Stimulated activated naive B cell treated with anti-CD40 and anti-IgM and Interleukin-4, amounts not matched to agents 10 μg/mL and 1 μg/mL and 100 μg/mL, for 72 hours (primary cell): ENCODE data around the gene CFLAR.
A peak's percentile ranks its signal among the peaks of the same experiment; 100 is the strongest.
"Not testable (repeated sequence)": the region's sequence is repeated elsewhere in the genome, so short reads cannot be mapped to it uniquely, and the experiment has no call there.

ENCODE experiments used
- ATAC-seq, 2 donors: fragments of 150-1000 bp; cut with Tn5 transposase; replicated peaks; 2 replicates each; pipeline ENCODE4 v1.10.0; 2021; ENCODE audit warnings: moderate library complexity in 1 of 2
- DNase-seq: peaks from one replicate; pipeline ENCODE4 v3.0.0; 2021
- H3K27ac Mint-ChIP-seq: one replicate; pipeline ENCODE4 v1.8.0; 2022; ENCODE audit warnings: mild to moderate bottlenecking, mixed read lengths
- H3K27me3 Mint-ChIP-seq, 2 donors: one replicate each; pipeline ENCODE4 v1.8.0; 2022; ENCODE audit warnings: mixed read lengths in 2 of 2
- H3K36me3 Mint-ChIP-seq, 2 donors: one replicate each; pipeline ENCODE4 v1.8.0; 2022; ENCODE audit warnings: mixed read lengths in 2 of 2, mild to moderate bottlenecking in 1 of 2
- H3K4me1 Mint-ChIP-seq, 2 donors: one replicate each; pipeline ENCODE4 v1.8.0; 2022; ENCODE audit warnings: mixed read lengths in 2 of 2, mild to moderate bottlenecking in 1 of 2
- H3K4me3 Mint-ChIP-seq, 2 donors: one replicate each; pipeline ENCODE4 v1.8.0; 2022; ENCODE audit warnings: mild to moderate bottlenecking in 2 of 2, mixed read lengths in 2 of 2, moderate library complexity in 1 of 2
- H3K9me3 Mint-ChIP-seq, 2 donors: one replicate each; pipeline ENCODE4 v1.8.0; 2022; ENCODE audit warnings: mixed read lengths in 2 of 2, mild to moderate bottlenecking in 1 of 2

CFLAR gene

DNA sequence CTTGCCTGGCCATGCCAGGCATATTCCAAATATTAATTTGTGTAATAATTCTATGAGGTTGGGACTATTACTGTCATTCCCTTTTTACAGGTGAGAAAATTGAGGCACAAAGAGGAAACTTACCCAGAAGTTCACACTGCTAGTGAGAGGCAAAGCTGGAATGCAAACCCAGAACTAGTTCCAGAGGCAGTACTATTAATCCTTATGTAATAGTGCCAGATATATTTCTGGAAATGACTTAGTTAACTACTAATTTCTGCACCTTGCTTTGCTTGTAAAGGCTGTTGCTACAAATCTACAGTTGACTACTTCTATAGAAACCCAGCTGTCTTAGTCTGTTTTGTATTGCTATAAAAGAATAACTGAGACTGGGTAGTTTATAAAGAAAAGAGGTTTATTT is 5.3 kb upstream of the CFLAR start:
- H3K4me1 Mint-ChIP-seq = peaks cover 13 to 26% of the 10 kb centered on the region in 2 donors
- no peak overlapping the region for H3K27ac Mint-ChIP-seq
- H3K4me3 Mint-ChIP-seq = no peak overlapping the region
- H3K36me3 Mint-ChIP-seq = peaks cover 5 to 14% of the 10 kb centered on the region in 2 donors
- ATAC-seq = no peak
- H3K9me3 Mint-ChIP-seq = peaks cover 1 to 3% of the 10 kb centered on the region in 2 donors
- no peaks in the 10 kb centered on the region for H3K27me3 Mint-ChIP-seq
- DNase-seq = no peak

DNA sequence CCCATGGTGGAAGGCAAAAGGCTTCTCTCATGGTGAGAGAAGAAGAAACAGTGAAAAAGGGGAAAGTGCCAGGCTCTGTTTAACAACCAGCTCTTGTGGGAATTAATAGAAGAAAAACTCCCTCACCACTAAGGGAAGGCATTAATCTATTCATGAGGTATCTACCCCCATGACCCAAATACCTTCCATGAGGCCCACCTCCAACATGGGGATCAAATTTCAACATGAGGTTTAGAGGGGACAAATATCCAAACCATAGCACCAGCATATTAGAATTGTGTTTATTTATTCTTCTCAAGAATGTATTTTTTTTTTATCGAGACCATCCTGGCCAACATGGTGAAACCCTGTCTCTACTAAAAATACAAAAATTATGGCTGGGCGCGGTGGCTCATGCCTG is 4.9 kb upstream of the CFLAR start:
- ATAC-seq (no peak), DNase-seq (no peak)
- Mint-ChIP-seq H3K4me3 (no peak overlapping the region), H3K27me3 (no peaks in the 10 kb centered on the region), H3K27ac (no peak overlapping the region), H3K4me1 (peaks cover 15 to 29% of the 10 kb centered on the region in 2 donors), H3K9me3 (peaks cover 0 to 3% of the 10 kb centered on the region in 2 donors), H3K36me3 (peaks cover 3 to 10% of the 10 kb centered on the region in 2 donors)

DNA sequence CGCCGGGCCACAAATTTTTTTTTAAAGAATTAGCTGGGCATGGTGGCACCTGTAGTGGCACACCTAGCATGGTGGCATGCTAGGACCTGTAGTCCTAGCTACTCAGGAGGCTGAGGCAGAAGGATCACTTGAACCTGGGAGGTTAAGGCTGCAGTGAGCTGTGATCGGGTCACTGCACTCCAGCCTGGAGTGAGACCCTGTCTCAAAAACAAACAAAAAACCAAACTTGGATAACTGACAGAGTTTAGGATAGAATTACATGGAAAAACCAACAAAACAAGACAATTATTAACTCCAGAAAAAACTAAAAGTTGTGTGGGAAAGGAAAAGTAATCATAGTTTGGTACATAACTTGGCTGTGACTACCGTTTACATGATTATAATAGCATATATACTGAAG is 1.6 kb upstream of the CFLAR start:
- H3K27me3 Mint-ChIP-seq = no peaks in the 10 kb centered on the region
- H3K27ac Mint-ChIP-seq = peak overlapping the region; percentile 99
- peak overlapping the region; percentile 87 to 97 for H3K4me3 Mint-ChIP-seq
- H3K9me3 Mint-ChIP-seq = peaks cover 0 to 3% of the 10 kb centered on the region in 2 donors
- DNase-seq (no peak), ATAC-seq (no peak)
- peaks cover 24 to 43% of the 10 kb centered on the region in 2 donors for H3K4me1 Mint-ChIP-seq
- H3K36me3 Mint-ChIP-seq = peaks cover 7 to 15% of the 10 kb centered on the region in 2 donors

DNA sequence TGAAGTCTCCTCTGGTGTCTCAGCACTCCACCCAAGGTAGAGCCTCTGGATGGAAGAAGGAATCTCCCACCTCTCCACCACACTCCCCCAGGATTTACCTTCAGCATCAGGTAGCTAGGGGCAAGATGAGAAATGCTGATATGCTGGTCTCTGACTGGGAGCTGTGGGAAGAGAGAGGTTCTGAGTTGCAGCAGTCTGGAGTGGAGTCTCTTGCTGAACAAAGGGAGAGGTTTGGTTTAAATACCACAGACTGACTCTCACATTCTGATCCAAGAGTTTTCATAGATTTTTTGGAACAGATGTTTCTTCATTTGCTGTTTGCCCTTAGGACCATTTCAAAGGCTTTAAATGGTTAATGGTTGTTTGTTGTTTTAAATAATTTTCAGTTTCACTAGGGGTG is 1.1 kb upstream of the CFLAR start:
- Mint-ChIP-seq H3K36me3 (peaks cover 8 to 18% of the 10 kb centered on the region in 2 donors), H3K27ac (peak overlapping the region; percentile 99), H3K9me3 (peaks cover 0 to 3% of the 10 kb centered on the region in 2 donors), H3K4me1 (peaks cover 24 to 43% of the 10 kb centered on the region in 2 donors), H3K4me3 (peak overlapping the region; percentile 87 to 97), H3K27me3 (no peaks in the 10 kb centered on the region)
- DNase-seq = no peak
- ATAC-seq = no peak

DNA sequence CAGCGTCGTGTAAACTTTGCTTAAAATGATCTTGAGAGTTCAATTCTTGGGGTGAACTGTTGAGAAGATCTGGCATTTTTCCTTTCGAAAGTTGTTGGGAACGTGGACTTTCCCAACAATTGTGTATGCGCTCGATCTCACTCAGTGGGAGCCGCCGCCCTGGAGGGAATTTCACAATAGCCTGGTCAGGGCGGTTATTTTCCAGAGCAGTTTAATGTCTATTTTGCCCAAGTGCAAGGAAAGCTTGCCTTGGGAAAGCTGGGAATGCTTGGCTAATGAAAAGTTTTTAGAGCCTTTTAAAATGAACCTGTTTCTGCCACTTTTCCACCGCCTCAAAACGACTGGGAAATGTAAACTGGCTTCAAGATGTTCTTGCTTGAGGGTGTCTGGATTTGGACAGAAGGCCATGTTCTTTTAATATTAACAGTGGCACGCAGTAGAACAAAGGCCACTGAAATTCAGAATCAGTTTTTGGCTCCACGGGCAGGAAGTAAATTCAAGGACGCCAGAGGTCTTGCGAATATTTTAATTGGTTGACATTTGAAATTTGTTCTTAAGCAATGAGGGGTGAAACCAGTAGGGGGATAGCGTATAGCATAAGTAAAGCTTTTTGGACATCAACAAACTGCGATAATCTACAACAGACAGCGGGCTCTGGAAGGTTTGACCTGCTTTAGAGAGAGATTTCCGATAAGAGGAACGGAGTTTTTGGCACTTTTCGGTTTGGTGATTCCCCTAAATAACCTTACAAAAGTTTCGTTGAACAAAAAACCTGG is 1.2 kb downstream of the CFLAR start:
- DNase-seq (peak; percentile 64), ATAC-seq (peak; percentile 48 to 50)
- Mint-ChIP-seq H3K27ac (peak overlapping the region; percentile 99), H3K9me3 (peaks cover 0 to 3% of the 10 kb centered on the region in 2 donors), H3K36me3 (peaks cover 22 to 35% of the 10 kb centered on the region in 2 donors), H3K4me1 (peaks cover 30 to 62% of the 10 kb centered on the region in 2 donors), H3K27me3 (no peaks in the 10 kb centered on the region), H3K4me3 (peak overlapping the region; percentile 87 to 97)

DNA sequence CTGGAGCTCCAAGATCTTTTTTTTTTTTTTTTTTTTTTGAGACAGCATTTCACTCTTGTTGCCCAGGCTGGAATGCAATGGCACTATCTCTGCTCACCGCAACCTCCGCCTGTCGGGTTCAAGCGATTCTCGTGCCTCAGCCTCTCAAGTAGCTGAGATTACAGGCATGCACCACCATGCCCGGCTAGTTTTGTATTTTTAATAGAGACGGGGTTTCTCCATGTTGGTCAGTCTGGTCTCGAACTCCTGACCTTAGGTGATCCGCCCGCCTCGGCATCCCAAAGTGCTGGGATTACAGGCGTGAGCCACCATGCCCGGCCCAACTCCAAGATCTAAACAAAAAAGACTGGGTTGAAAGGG is 1.8 kb downstream of the CFLAR start:
- H3K27ac Mint-ChIP-seq = peak overlapping the region; percentile 99
- peak; percentile 1 to 12 for ATAC-seq
- not testable (repeated sequence) for H3K9me3 Mint-ChIP-seq, H3K27me3 Mint-ChIP-seq
- peak overlapping the region; percentile 87 to 97 for H3K4me3 Mint-ChIP-seq
- H3K36me3 Mint-ChIP-seq = peaks cover 27 to 40% of the 10 kb centered on the region in 2 donors
- peak; percentile 43 for DNase-seq
- H3K4me1 Mint-ChIP-seq = peaks cover 35 to 67% of the 10 kb centered on the region in 2 donors

DNA sequence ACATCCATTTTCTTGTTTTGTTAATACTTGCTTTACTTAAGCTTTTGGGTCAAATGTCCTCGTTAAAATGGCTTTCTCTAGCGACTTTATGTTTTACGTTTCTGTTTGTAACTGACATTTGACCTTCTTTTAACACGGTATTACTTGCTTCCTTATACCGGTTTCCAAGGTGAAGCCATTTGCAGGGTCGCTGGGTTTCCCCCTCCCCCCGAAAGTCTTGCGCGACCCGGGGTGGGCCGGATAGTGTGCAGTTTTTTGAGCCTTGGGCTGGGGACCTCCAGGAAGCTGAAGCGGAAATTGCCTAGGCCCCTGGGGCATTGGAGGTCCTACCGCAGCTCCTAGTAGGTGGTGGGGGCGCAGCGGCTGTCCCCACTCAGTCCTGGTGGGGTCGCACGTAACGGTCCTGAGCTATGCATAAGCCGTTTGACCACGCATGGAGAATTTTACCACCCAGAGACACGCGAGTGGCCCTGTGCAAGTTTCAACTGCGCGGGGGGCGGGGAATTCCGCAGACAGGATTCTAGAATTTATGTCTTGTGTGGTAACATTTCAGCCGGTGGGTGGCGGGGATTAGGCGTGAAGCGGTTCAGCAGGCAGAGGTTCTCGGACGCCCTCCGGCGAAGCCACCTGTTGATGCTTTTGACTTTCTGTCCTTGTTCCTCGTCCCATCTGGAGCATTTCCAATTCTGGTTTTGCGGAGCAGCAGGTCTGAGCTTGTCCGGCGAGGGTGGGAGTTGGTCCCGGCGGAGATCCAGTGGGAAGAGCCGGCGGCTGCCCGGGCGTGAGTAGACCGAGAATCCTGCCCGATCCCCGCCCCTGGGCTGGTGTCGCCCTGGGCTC is 2.4 kb downstream of the CFLAR start:
- peaks cover 0 to 3% of the 10 kb centered on the region in 2 donors for H3K9me3 Mint-ChIP-seq
- ATAC-seq (peak; percentile 75 to 76), DNase-seq (peak; percentile 94)
- H3K27ac Mint-ChIP-seq = peak overlapping the region; percentile 99
- no peaks in the 10 kb centered on the region for H3K27me3 Mint-ChIP-seq
- peaks cover 33 to 67% of the 10 kb centered on the region in 2 donors for H3K4me1 Mint-ChIP-seq
- H3K4me3 Mint-ChIP-seq = peak overlapping the region; percentile 87 to 97
- peaks cover 28 to 41% of the 10 kb centered on the region in 2 donors for H3K36me3 Mint-ChIP-seq

DNA sequence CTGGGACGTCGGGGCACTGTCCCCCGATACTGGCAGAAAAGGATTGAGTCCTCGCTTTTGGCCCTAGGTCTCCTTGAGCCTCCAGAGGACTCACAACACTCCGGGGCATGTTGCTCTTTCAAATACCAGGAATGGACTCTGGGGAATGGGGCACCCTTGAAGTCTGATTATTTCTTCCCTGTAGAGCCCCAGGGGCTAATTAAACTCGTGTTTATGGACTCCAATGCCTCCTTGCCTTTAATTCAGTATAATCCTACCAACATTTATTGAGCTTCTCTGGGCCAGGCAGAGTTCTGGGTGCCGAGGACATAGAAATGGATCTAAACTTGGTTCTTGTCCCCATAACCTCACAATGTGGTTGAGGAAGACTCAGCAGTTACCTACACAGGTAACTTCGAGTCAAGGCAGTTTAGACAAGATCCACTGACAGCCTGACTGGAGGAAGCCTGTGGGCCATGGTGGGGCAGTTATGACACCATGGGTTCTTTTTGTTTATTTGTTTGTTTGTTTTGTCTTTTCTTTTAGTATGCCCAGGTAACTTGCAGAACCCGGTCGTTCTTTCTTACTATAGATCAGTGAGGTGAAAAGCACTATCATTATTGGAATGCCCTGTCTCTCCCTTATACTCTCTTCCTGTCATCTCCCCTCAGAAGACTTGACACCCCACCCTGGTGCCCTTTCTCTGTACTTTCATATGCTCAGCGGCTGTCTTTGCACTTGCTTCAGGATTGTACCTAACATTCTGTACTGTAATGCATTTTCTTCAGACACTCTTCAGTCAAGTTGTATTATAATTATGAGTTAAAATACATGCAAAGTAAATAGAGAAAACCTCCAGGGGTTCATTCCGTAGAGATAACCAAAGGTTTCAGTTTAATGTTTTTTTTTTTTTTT is 3.2 kb downstream of the CFLAR start:
- H3K4me1 Mint-ChIP-seq = peaks cover 36 to 67% of the 10 kb centered on the region in 2 donors
- ATAC-seq = peak; percentile 4 to 7
- H3K27me3 Mint-ChIP-seq = no peaks in the 10 kb centered on the region
- H3K4me3 Mint-ChIP-seq = peak overlapping the region; percentile 87 to 97
- peaks cover 0 to 3% of the 10 kb centered on the region in 2 donors for H3K9me3 Mint-ChIP-seq
- H3K36me3 Mint-ChIP-seq = peaks cover 33 to 48% of the 10 kb centered on the region in 2 donors
- peak overlapping the region; percentile 99 for H3K27ac Mint-ChIP-seq
- DNase-seq = no peak

DNA sequence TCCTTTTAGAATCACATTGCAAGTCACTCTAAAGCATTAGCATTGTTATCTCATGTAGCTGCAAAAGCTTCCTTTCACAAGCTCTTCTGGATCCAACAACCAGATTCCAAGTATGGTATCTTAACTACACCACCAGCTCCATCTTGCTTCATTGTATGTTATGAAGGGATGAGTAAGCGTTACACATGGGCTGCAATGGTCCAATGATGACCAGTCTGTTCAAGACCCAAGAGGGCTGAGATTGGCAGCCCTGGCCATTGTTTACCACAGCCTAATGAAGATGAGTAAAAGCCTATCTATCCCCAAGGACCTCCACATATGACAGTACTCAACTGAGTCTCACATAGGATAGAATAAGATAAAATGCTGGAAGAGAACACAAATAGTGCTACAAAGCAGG is 6.3 kb downstream of the CFLAR start:
- H3K27me3 Mint-ChIP-seq = no peaks in the 10 kb centered on the region
- no peak for ATAC-seq
- peaks cover 44 to 57% of the 10 kb centered on the region in 2 donors for H3K36me3 Mint-ChIP-seq
- H3K27ac Mint-ChIP-seq = peak overlapping the region; percentile 32
- H3K4me3 Mint-ChIP-seq = peak overlapping the region; percentile 54 to 97
- no peaks in the 10 kb centered on the region for H3K9me3 Mint-ChIP-seq
- peaks cover 49 to 73% of the 10 kb centered on the region in 2 donors for H3K4me1 Mint-ChIP-seq
- no peak for DNase-seq

DNA sequence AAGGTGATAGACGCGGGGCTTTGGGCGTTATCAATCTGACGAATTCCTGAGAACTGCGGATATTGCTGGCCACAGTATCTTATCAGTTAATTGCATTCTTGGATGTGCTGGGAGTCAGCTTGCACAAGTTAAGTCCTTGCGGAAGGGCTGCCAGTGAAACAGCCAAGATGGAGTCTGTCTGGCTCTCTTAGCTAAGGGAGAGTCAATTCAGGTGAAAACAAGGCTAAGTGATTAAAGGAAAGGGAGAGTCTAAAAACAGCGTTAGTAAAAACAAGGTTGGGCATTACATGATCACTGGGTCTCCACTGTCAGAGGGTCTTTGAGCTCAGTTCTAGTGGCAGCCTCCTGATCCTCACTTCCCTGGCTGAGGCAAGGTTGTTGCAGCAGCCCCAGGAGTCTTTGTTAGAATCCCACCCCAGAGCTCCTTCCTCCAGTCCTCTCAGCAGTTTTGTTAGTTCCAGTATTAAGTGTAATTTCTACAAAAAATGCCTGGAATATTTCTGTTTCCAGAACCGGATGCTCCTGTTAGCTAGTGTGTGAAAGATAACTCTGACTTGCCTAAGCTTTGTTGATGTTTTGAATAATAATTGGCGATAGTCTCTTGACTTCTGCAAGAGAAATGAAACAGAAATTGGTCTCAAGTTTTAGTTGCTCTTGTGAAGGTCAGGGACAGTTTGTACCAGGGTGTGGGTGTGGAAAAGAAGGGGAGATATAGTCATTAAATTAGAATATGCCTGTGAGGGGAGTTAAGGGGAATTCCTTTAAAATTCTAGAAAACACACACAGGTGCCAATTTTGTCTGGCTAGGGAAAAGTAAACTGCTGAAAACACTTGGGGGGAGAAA is 10.6 kb downstream of the CFLAR start:
- DNase-seq = peak; percentile 39
- Mint-ChIP-seq H3K4me1 (peaks cover 55 to 72% of the 10 kb centered on the region in 2 donors), H3K27ac (peak overlapping the region; percentile 91), H3K36me3 (peaks cover 49 to 51% of the 10 kb centered on the region in 2 donors), H3K9me3 (no peaks in the 10 kb centered on the region), H3K4me3 (peak overlapping the region; percentile 79 to 85), H3K27me3 (no peaks in the 10 kb centered on the region)
- ATAC-seq = peak; percentile 44 to 54

DNA sequence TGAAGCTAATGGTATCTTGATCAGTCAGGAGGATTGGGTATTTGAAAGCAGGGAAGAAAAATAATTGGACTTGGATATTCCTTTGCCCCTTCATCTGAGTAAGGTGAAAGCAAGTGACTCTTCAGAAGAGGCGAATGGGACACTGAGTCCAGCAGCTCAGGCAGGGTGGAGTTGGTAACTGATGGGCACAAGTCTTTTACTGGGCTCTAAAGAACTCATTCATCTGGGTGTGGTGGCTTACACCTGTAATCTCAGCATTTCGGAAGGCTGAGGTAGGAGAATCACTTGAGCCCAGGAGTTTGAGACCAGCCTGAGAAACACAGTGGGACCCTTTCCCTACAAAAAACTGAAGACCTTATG is 11.2 kb downstream of the CFLAR start:
- peak overlapping the region; percentile 79 to 85 for H3K4me3 Mint-ChIP-seq
- peaks cover 55 to 70% of the 10 kb centered on the region in 2 donors for H3K4me1 Mint-ChIP-seq
- DNase-seq = no peak
- peak; percentile 2 to 4 for ATAC-seq
- peak overlapping the region; percentile 91 for H3K27ac Mint-ChIP-seq
- H3K36me3 Mint-ChIP-seq = peaks cover 48 to 53% of the 10 kb centered on the region in 2 donors
- no peaks in the 10 kb centered on the region for H3K27me3 Mint-ChIP-seq
- no peaks in the 10 kb centered on the region for H3K9me3 Mint-ChIP-seq

DNA sequence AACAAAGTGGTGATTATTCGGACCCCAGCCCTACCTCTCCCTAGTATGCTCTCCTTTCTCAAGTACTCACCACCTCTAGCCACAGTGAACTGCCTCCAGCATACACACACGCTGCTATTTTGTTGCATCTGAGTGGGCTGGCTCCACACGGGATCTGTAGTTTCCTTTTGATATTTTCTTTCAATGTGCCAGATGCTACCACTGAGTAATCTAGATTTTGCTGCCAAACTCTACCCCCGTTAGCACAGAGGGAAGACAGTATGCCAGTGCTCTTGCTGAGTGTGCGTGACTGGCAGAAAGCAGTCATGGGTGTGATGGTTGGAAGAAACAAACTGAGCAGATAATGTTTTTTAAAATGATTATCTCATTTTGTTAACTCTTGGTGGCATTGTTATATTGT is 11.6 kb downstream of the CFLAR start:
- peak overlapping the region; percentile 79 to 85 for H3K4me3 Mint-ChIP-seq
- H3K4me1 Mint-ChIP-seq = peaks cover 51 to 68% of the 10 kb centered on the region in 2 donors
- H3K27ac Mint-ChIP-seq = peak overlapping the region; percentile 91
- no peaks in the 10 kb centered on the region for H3K27me3 Mint-ChIP-seq
- H3K36me3 Mint-ChIP-seq = peaks cover 46 to 52% of the 10 kb centered on the region in 2 donors
- ATAC-seq = peak; percentile 20 to 23
- H3K9me3 Mint-ChIP-seq = no peaks in the 10 kb centered on the region
- peak; percentile 43 for DNase-seq

DNA sequence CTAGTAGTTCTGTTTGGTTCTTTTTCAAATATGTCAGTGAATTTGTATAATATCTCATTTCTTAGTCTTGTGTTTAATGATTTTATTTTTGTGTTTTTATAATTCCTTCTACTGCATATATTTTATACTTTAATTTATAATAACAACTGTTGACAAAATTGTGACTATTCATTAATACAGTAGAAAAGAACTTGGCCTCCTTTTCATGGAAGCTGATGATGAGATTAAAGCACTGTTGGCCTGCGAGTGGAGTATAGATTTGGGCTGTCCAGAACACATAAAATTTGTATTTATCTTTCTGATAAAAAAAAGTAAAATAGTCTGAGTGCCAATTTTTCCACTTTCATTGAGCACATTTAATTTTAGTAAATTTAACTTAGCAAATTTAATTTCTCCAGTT is 12.1 kb downstream of the CFLAR start:
- Mint-ChIP-seq H3K36me3 (peaks cover 48 to 54% of the 10 kb centered on the region in 2 donors), H3K27ac (peak overlapping the region; percentile 91), H3K27me3 (no peaks in the 10 kb centered on the region), H3K4me3 (peak overlapping the region; percentile 79 to 85), H3K4me1 (peaks cover 54 to 68% of the 10 kb centered on the region in 2 donors), H3K9me3 (no peaks in the 10 kb centered on the region)
- ATAC-seq (no peak), DNase-seq (no peak)
